GM21423 (cell line): ENCODE measurements around the gene TMEM116.
"Not testable (repeated sequence)": the region's sequence is repeated elsewhere in the genome, so short reads cannot be mapped to it uniquely, and the experiment has no call there.

Experiments
- ATAC-seq: cut with Tn5 transposase; IDR thresholded peaks from one replicate; pipeline ENCODE4 v1.9.1; 2021; ENCODE audit warnings: mild to moderate bottlenecking, moderate library complexity; ENCODE audit not compliant: unreplicated experiment

The TMEM116 gene

DNA sequence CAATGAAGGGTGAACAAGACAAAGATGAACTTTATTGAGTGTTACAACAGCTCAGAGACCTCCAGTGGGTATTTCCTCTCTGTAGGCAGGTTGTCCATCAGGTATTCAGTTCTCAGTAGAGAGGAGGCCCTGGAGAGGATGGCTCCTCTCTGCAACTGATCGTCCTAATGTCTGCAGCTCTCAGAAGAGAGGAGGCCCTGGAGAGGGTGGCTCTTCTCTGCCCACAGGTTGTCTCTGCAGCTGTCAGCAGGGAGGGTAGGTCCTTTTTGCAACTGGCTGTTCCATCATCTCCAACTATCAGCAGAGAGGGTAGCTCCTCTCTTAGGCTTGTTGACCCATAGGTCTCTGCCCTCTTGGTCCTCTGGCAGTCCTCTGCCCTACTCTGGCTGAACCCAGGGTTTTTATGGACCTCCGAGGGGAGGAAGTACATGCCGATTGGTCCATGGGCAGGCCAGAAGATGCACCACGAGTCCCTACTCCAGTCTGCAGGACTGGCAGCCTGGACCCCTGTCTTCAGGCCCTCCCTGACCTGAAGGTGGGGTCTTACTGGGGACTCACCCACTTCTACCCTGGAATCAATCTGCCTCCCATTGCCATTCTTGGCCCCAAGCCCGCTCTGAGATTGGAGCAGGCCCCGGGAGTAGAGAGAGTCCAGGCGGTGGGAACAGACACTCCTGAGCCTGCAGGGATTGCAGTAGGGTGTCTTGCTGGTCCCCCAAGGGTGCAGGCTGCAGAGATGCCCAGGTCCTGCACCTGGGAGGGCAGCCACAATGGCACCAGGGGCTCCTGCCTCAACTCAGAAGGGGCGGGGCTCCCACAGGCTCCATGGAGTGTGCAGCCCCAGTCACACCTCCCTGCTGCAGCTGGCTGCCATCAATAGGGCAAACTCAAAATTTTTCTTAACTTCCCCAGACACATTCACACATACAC, 2.3 kb downstream of the TMEM116 start:
- ATAC-seq = no peak

DNA sequence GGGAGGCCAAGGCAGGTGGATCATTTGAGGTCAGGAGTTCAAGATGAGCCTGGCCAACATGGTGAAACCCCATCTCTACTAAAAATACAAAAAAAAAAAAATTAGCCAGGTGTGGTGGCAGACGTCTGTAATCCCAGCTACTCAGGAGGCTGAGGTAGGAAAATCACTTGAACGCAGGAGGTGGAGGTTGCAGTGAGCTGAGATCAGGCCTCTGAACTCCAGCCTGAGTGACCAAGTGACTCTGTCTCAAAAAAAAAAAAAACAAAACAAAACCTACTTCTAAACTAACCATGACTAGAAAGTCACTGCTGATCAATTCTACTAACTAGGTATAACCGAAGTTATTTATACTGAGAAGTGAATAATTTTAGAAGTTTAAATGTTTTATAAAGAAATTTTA, 3.4 kb downstream of the TMEM116 start:
- ATAC-seq = not testable (repeated sequence)

DNA sequence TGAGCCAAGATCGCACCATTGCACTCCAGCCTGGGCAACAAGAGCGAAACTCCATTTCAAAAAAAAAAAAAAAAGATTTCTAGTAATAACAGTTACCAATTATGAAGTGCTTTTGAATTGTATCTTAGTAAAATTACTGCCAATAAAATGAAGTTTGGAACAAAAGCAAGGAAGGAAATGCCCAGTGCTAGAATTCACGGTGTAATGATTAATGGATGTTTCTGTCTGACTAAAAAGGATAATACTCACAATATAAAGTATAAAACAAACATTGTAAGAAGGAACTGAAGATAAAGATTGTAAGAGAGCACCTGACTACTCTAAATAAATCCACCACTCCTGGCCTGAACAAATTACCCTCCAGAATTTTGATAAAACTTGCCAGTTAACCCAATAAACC, 4.0 kb downstream of the TMEM116 start:
- no peak for ATAC-seq

DNA sequence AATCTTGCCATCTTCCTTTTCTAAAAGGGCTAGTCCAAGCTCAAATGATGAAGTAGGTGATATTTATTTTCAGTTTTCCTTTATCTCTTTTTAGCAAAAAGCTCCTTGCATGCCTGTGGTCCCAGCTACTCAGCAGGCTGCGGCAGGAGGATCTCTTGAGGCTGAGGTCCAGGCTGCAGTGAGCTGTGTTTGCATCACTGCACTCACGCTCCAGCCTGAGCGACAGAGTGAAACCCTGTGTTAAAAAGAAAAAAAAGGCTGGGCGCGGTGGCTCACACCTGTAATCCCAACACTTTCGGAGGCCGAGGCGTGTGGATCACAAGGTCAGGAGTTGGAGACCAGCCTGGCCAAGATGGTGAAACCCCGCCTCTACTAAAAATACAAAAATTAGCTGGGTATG, 5.0 kb downstream of the TMEM116 start:
- no peak for ATAC-seq

DNA sequence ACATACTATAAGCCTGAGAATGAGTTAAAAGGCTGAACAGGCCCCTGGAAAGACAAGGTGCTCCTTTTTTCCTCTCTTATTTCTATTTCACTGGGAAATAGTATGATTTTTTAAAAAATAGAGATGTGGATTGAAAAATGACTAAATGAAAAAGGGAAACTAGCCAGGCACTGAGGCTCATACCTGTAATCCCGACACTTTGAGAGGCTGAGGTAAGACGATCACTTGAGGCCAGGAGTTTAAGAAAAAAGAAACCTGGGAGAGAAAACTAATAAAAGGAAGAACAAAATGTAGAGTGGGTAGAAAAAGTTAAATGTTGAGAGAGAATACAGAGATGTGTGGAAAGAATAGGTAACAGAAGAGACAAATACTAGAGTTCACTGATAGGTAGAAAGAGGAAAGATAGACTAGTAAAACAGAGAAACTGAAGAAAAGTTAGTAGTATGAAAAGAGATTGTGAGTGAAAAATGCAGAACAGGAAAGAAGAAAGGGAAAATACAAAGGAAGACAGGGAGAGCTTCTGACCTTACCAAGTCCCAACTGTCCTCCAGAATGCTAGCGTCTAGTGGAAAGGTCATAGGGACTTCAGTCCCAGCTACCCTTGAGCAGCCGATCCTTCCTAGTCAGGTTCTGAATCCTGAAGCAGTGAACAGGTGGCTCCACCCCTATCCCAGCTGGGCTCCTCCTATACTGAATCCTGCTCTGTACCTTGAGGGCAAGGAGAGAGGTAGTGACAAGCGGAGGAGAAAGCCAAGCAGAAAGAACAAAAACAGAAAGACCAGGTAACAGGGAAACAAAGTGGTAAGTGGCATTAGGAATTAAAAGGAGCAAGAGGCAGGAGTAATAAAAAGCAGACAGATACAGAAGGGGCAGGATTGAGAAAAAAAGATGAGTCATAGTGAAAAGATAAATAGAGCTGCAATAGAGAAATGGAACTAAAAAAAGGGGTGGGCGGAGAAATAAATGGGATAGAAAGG, 7.3 kb downstream of the TMEM116 start:
- no peak for ATAC-seq

DNA sequence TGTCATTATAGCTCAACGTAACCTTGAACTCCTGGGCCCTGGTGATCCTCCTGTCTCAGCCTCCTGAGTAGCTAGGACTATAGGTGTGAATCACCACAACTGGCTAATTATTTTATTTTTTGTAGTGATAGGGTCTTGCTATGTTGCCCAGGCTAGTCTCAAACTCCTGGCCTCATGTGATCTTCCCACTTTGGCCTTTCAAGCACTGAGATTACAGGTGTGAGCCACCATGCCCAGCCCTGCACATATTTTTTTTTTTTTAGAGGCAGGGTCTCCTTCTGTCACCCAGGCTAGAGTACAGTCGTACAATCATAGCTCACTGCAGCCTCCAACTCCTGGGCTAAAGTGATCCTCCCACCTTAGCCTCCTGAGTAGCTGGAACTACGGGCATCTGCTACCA, 8.9 kb downstream of the TMEM116 start:
- ATAC-seq = no peak

DNA sequence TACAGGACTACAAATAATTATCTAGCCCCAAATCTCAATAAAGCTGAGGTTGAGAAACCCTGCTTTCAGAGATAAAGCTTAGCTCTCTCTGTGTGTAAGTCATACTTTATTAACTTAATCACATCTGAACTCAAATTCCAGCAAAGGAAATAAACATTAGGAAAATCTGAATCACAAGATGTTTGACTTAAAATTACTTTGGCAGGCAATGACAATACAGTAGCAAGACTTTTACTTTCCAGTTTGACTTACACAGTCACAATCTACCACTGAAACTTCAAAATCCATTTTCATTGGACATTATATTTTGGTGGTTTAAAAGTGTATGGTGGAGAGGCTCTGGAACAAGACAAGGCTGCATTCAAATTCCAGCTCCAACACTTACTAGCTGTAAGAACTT, 11.4 kb downstream of the TMEM116 start:
- no peak for ATAC-seq

DNA sequence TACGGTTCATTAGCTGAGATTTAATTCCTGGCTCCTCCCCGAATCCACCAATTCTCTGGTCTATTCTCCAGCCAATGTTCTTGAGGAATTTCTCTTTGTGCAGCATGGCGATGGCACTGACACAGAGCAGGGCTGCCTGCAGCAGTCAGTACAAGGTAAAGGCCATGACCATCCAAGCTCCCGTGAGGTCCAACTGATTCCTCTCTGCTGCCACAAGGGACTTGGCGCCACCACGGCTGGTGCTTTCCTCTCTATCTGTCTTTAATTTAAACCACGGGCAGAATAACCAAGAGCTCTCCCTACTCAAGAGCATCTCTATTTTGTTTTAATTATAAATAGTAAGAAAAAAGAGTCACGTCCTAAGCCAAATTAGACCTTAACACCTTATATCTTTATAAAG, 12.1 kb downstream of the TMEM116 start:
- ATAC-seq = no peak

DNA sequence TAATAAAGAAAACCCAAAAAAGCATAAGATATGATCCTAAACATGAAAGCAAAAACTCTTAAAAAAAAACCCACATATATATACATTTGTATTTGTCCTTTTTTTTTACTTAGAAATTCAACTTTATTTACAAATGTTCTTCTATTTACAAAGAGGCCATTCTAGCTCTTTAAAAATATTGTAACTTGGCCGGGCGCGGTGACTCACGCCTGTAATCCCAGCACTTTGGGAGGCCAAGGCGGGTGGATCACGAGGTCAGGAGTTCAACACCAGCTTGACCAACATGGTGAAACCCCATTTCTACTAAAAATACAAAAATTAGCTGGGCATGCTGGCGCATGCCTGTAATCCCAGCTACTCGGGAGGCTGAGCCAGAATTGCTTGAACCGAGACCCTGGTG, 13.8 kb downstream of the TMEM116 start:
- not testable (repeated sequence) for ATAC-seq

DNA sequence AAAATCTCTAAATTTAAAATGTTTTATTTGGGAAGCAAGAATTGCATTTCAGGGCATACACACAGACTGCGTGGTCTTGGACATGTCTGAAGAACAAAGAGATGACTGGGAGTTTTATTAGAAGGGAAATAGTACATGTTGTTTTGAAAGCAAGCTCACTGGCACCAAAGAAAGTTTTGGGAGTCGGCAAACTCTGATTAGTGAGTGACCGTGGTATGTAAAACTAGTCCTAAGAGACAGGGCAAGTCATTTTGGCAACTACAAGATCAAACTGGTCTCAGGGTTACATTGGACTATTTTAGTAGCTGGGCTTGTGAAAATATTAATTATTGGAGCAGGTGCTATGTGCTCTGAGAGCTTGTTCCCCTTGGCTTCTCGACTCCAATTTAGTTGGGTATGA, 14.9 kb downstream of the TMEM116 start:
- no peak for ATAC-seq

DNA sequence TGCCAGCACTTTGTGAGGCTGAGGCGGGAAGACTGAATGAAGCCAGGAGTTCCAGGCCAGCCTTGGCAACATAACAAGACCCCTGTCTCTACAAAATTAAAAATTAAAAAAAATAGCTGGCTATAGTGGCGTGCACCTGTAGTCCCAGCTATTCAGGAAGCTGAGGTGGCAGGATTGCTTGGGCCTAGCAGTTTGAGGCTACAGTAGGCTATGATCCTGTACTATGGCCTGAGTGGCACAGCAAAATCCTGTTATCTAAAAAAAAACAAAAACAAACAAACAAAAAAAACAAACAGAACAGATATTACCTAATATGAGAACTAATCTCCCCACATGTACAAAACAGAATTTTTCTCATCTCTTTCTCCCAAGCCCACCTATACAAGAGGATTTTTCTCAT, 15.7 kb downstream of the TMEM116 start:
- no peak for ATAC-seq

DNA sequence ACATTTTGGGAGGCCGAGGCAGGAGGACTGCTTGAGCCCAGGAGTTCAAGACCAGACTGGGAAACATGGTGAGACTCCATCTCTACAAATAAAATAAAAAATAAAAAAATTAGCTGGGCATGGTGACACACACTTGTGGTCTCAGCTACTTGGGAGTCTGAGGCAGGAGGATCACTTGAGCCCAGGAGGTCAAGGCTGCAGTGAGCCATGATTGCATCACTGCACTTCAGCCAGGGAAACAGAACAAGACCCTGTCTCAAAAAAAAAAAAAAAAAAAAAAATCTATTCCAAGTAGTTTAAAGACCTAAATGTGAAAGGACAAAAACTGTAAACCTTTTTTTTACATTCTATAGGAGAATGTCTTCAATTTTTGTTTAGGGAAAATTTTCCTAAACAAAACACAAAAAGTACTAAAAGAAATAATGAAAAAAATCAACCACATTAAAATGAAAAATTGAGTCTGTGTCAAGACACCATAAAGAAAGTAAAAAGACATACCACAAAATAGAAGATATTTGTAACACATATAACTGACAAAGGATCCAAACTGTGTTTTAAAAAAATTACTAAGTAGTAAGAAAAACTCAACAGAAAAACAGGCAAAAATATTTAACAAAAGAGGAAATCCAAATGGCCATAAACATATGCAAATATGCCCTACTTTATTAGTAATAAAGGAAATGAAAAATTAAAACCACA, 17.0 kb downstream of the TMEM116 start:
- ATAC-seq = no peak

DNA sequence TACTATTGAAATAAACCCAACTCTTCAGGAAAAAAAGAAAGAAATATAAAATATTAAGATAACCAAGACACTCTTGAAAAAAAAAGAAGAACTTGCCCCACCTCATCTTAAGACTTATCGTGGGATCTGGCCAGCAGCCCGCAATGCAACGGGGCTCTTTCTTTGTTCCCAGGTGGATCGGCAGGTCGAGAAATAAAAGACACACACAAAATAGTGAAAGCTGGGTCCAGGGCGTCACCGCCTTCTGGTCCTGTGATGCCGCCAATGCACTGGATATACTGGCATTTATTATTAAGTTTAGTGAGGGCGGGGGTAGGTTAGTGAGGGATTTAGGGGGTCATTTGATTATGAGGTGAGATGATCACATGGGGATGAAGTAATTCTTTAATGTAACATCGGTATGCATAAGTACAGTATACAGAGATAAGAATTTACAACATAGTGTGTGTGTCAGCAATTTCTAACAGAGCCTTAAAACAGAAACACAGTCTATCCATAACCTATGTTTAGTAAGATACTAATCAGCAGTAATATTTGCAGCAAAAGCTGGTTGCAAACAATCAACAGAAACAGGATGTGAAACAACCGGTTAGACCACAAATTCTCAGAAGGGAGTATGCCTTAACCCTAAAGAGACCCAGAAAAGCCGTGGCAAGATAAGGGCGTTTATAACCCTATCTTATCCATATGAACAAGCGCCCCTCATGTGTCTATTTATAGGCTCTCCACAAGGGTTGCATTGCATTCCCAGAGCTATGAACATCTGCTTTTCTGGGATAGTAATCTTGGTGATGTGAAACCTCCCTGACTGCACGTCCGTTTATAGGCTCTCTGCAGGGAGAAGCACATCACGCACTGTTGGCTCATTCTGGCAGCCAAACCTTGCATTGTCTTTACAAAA, 18.5 kb downstream of the TMEM116 start:
- ATAC-seq = peak; percentile 10

DNA sequence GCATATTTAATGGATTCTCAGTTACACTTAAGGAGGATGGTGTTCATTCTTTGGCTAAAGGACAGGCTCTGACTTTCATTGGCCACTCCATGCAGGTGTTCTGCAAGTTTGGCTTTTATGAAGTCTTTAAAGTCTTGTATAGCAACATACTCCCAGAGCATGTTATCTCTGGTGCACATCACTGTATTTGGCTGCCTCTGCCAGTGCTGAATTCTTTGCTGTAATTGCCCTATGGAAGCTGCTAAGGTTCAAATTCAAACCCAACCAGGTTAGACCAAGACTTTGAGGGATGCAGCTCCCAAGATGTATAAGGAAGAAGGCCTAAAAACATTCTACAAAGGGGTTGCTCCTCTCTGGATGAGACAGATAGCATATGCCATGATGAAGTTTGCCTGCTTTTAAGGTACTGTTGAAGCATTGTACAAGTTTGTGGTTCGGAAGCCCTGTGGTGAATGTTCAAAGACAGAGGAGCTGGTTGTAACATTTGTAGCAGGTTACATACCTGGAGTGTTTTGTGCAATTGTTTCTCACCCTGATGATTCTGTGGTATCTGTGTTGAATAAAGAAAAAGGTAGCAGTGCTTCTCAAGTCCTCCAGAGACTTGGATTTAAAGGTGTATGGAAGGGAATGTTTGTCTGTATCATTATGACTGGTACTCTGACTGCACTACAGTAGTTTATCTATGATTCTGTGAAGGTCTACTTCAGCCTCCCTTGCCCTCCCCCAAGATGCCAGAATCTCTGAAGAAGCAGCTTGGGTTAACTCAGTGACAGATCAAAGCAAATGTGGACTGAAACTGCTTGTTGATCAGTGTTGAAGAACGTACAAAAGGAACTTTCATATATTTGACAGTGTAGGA, 19.4 kb downstream of the TMEM116 start:
- ATAC-seq = peak; percentile 42

DNA sequence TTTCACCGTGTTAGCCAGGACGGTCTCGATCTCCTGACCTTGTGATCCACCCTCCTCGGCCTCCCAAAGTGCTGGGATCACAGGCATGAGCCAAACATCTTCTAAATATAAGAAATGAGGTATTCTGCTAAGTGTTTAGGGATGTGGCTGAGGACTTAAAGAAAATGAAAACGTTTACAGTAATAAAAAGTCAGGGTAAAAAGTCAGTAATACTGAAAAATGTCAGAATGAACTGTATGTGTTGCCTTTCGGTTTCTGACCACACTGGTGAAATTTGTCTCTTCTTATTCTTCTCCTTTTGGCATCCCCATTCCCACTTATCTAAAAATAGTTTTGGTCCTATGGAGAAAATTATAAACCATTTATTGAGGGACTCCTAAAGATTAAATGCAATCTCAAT, 20.5 kb downstream of the TMEM116 start:
- no peak for ATAC-seq

DNA sequence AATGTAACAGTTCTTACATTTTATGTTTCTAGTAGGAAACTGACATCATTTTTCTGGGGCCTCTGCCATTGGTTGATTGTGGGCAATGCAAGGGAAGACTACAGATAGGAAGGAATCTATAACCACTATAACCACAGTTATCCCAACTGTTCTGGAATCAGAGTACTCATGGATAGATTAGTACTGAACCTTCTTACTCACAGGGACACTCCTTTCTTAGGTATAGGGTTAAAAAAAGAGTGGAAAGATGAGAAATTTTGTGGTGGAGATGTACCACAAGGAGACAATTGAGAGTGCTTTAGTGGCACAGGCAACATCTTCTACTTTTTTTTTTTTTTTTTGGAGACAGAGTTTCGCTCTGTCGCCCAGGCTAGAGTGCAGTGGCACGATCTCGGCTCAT, 21.0 kb downstream of the TMEM116 start:
- no peak for ATAC-seq

DNA sequence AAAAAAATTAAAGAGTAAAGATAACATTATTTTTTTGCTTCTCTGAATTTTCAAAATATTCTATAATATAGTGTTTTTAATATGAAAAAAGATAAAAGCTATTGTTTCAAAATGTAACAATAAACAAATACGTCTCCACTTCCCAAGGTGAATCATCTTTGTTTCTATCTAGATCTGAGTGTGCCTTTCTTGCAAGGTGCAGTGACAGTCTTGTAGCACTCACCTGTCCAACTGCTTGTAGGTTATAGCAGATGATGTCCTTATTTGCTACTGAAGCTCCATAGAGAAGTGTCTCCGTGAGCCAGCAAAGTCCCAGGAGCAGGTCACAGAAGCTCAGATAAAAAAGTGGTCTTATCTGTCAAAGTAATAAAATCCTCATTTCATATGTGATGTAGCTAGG, 21.4 kb downstream of the TMEM116 start:
- no peak for ATAC-seq

DNA sequence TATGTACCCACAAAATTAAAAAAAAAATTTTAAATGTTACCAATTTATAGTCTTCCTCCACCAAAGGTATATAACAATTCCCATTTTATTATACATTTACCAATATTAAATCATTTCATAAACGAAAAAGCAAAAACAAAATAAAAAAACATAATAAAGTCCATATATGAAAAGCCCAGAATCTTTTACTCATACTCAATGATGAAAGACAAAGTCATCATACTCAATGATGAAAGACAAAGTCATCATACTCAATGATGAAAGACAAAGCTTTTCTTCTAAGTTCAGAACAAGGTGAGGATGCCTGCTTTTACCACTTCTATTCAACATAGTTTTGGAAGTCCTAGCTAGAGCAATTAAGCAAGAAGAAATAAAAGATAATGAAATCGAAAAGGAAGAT, 28.1 kb downstream of the TMEM116 start:
- ATAC-seq = no peak

DNA sequence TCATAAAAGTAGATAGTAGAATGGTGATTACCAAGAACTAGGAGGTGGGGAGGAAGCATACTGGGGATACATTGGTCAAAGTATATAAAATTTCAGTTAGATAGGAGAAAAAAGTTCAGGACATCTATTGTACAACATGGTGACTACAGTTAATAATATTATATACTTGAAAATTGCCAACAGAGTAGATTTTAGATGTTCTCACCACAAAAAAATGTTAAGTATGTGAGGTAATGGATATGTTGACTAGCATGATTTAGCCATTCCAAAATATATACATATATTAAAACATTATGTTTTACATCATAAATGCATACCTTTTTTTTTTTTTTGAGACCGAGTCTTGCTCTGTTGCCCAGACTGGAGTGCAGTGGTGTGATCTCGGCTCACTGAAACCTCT, 31.0 kb downstream of the TMEM116 start:
- ATAC-seq = no peak
